ENCODE measurements around the gene IFNL4.
"Not testable (repeated sequence)": the region's sequence is repeated elsewhere in the genome, so short reads cannot be mapped to it uniquely, and the experiment has no call there.

Gene IFNL4

DNA sequence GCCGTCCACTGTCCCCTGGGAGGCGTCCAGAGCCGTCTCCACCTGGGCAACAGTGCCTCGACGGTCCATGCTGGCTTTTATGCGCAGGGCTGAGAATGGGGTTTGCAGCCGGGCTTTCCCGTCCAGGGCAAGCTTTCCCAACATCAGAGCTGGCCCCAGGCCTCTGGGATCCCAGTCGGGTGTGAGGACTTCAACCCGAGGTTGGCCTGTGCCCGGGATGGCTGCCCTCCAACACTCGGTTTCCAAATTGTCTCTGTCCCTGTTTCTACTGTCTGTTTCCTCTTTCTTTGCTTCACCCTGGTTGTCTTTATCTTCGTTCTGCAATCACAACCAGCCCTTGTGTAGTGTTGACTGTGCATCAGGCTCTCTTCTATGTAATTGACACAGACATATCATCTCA is at the start of gene IFNL4:
Gene IFNL4 (minus strand): TSS at position 51 of the 400 bp plus-strand sequence.
- DNase-seq, result no peak

GRCh38 chr19:39297931-39298634 is 49.4 kb upstream of the IFNL4 start:
- no peak for DNase-seq

DNA sequence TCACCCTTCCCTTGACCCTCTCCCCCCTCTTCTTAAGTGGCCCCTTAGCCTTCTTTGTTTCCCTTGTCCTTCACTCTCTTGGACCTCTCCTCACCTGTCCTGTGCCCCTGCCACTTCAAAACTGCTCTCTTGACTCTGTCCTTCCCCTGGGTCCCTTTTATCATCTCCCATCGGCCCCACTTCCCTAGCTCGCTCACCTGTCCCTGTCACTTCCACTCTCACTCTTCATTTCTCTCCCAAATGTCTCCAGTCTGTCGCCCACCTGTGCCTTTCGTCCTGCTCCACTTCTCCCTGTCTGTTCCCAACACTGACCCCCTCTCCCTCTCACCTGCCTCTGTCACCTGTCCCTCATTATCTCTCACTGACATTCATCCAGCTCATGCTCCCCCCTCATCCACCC is 48.2 kb upstream of the IFNL4 start:
- no peak for DNase-seq

DNA sequence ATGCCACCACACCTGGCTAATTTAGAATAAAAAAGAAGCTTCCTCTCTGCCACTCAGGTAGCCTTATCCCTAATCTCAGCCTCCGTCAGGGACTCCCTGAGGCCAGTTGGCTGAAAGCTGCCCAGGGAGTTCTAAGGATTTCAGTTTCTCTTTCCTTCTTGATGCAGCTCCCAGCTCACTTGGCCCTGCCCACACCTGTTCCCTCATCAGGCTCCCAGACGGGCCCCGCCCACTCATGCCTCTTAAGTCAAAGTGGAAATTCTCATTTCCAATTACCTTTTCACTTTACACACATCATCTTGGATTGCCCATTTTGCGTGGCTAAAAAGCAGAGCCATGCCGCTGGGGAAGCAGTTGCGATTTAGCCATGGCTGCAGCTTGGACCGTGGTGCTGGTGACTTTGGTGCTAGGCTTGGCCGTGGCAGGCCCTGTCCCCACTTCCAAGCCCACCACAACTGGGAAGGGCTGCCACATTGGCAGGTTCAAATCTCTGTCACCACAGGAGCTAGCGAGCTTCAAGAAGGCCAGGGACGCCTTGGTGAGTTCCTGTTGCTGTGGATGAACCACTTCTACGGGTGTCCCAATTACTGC is 47.5 kb upstream of the IFNL4 start, which contains the start of gene IFNL1:
Gene IFNL1 (plus strand): TSS at position 353 of the 591 bp plus-strand sequence. CDS start 15 bp downstream, at position 368.
- no peak for DNase-seq

DNA sequence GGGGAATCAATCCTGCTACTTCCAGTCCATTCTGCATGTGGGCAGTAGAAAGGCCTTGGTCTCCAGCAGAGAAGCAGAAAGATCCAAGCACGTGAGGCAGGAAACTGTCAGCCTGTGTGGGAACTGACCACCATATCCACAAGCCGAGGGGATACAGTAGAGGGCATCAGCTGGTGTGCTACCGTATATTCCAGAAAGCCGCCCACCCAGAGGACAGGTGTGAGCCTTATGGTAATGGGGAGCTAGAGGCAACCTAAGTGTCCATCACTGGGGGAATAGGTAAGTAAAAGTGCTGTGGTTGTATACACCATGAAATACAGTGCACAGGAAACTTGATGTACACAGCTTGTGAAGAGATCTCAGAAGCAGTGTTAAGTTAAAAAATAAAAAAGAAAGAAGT is 44.7 kb upstream of the IFNL4 start:
- DNase-seq, result no peak

DNA sequence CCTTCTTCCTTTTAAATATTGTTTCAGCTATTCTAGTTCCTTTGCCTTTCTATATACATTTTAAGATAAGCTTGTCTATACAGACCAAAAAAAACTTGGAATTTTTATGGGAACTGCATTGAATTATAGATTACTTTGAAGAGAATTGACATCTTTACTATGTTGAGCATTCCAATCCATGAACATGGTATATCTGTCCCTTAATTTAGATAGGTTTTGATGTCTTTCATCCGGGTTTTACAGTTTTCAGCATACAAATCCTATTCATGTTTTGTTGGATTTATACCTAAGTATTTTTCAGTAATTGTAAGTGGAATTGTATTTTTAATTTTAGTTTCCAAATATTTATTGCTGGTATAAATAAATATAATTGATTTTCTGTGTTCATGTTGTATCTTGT is 35.4 kb upstream of the IFNL4 start:
- DNase-seq, result no peak

GRCh38 chr19:39282021-39282420 is 33.4 kb upstream of the IFNL4 start:
- no peak for DNase-seq

- DNase-seq, result no peak
Measured at GRCh38 chr19:39277598-39277997, 28.9 kb upstream of the IFNL4 start.

DNA sequence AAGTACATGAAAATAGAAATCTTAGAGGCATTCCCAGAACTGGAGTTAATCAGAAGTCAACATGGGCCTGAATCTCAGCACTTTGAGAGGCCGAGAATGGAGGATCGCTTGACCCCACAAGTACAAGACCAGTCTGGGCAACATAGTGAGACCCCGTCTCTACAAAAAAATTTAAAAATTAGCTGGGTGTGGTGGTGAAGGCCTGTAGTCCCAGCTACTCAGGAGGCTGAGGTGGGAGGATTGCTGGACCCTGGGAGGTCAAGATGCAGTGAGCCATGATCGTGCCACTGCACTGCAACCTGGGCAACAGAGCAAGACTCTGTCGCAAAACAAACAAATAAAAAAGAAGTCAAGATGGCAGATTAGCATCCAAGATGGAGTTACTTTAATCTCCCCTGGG is 28.1 kb upstream of the IFNL4 start:
- DNase-seq, result no peak

GRCh38 chr19:39275578-39275977 is 26.9 kb upstream of the IFNL4 start:
- DNase-seq, result no peak

GRCh38 chr19:39273859-39274258 is 25.2 kb upstream of the IFNL4 start:
- not testable (repeated sequence) for DNase-seq

GRCh38 chr19:39270036-39270871 is 21.6 kb upstream of the IFNL4 start:
- no peak for DNase-seq

DNA sequence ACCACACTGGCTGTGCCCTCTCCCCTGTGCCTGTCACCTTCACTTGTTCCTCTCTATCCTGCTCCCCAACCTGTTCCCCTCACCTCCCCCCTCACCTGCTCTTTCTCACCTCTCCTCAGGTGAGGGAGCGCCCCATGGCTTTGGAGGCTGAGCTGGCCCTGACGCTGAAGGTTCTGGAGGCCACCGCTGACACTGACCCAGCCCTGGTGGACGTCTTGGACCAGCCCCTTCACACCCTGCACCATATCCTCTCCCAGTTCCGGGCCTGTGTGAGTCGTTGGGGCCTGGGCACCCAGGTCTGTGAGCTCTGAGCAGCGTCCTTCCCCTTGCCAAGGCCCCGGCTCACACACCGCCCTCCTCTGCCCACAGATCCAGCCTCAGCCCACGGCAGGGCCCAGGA is 20.7 kb upstream of the IFNL4 start:
- DNase-seq, result not testable (repeated sequence)

DNA sequence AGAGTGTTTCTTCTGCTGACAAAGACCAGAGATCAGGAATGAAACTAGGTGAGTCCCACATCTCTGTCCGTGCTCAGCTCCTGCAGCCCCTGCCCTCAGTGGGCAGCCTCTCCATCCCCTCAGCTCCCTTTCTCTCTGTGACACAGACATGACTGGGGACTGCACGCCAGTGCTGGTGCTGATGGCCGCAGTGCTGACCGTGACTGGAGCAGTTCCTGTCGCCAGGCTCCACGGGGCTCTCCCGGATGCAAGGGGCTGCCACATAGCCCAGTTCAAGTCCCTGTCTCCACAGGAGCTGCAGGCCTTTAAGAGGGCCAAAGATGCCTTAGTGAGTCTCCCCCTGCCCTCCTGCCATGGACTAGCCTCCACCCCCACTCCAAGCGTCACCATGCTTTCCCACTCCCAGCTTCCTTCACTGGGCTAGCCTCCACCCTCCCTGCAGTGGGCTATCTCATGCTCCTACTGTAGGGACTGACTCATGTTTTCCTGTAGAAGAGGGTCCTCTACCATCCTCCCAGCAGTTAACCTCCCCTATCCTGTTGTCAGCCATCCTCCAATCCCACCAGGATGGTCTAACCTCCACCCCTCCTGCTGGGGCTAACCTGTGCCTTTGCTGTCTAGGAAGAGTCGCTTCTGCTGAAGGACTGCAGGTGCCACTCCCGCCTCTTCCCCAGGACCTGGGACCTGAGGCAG is 20.0 kb upstream of the IFNL4 start:
- not testable (repeated sequence) for DNase-seq

- not testable (repeated sequence) for DNase-seq
Measured at GRCh38 chr19:39268085-39268484, 19.4 kb upstream of the IFNL4 start, which contains the start of gene IFNL2. Gene IFNL2, plus strand, starts transcription at chr19:39268396. Its CDS starts 173 bp downstream, at chr19:39268569.

GRCh38 chr19:39265321-39265916 is 16.8 kb upstream of the IFNL4 start:
- no peak for DNase-seq

DNA sequence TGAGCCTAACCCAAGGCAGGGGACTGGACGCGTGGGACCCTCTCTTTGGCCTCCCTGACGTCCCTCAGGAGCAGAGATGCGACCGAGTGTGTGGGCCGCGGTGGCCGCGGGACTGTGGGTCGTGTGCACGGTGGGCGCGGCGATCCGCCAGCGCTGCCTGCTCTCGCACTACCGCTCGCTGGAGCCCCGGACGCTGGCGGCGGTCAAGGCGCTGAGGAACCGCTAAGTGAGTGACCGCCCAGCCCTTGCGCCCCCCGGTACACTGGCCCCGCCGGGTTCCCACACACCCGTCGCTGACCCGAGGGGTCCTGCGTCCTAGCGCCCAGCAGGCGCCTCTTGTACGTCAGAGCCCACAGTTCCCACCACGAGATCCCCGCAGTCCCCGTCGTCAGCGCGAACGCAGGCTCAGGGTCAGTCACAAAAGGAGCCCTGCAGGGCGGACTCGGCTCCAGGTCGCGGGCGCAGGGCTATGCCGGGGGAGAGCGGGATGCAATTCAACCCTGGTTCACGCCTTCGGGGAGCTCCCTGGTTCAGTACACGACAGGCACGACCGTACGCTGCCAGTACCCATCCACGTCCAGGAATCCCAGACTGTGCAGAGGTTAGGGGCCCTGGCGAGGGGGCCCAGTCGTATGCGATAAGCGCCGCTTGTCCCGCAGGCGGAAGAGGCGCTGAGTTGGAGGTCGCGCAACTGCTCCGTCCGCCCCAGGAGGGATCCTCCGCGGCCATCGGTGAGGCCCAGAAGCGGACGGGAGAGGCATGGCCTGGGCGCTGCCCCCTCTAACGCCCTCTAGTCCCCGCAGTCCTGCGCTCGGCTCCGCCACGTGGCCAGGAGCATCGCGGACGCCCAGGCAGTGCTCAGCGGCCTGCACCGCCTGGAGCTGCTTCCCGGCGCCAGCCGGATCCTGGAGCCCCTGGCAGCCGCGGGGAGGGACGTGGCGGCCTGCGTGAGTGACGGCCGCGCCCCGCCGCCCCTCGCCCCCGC is 15.9 kb upstream of the IFNL4 start:
- peak; percentile 52 for DNase-seq

- DNase-seq, result no peak
Measured at GRCh38 chr19:39263912-39264305, 15.3 kb upstream of the IFNL4 start.

DNA sequence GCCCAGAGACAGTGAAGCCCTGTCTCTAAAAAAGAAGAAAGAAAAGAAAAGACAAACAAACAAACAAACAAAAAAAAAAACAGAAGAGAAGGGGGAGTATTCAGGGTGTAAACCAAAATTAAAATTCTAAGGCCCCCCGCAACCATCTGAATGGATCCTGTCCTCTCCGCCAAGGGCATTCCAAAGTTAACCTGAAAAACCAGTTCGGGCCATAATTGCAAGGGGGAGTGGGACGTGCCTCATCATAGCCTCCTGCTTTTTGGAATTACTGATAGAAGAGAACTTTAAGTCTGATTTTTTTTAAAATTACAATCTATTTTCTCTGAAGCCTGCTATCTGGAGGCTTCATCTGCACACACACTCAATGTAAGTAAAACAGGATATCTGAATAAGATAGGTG is 13.8 kb upstream of the IFNL4 start:
- DNase-seq, result no peak

- no peak for DNase-seq
Measured at GRCh38 chr19:39261704-39262103, 13.0 kb upstream of the IFNL4 start.

DNA sequence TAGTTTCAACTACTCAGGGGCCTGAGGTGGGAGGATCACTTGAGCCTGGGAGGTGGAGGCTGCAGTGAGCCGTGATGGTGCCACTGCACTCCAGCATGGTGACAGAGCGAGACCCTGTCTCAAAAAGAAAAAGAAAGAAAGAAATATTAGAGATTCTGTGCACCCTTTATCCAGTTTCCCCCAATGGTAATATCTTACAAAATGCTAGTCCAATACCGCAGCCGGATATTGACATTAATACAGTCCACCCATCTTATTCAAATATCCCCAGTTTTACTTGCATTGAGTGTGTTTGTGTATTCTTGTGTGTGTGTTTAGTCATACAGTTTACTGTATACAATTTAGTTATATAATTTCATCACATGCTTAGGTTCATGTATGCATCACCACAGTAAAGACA is 8.6 kb upstream of the IFNL4 start:
- DNase-seq, result no peak
